ENCODE results near the gene CPEB4.

CPEB4 gene

DNA sequence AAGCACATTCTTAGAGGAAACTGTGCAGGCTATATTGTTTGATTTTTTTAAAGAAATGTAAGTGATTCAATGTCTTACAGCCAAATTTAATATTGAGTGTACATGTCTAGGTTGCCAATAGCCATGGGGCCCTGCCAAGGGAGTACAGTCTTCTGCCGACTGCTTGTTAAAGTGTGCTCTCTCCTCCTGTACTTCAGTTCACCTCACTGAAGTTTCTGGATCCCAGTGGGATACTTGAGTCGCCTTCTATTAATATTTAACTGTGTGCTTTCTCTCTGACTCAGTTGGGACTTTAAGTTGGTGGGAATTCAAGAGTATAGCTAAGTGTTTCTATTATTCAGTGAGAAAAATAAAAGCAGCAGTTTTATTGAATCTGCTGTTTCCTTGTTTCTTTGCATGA, 56.4 kb downstream of the CPEB4 start:
- no peak for DNase-seq (ENCODE audit: low read depth)

DNA sequence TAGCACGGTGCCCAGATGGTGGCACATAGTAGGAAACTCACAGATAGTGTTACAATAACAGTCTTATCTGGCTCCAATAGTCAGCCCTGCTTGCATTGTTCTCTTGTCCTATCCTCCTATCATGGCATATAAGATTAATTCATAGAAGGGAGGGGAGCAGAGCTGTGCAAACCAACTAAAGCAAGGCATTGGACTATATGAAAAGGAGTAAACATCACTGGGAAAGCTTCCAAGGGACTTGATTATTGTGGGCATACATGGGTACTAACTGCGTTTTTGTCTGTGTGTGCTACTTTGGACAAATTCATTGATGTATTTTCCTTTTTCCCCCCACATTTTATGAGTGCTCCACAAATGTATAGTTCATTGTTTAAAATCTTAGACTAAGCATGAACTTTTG, 57.0 kb downstream of the CPEB4 start:
- no peak for DNase-seq (ENCODE audit: low read depth)

DNA sequence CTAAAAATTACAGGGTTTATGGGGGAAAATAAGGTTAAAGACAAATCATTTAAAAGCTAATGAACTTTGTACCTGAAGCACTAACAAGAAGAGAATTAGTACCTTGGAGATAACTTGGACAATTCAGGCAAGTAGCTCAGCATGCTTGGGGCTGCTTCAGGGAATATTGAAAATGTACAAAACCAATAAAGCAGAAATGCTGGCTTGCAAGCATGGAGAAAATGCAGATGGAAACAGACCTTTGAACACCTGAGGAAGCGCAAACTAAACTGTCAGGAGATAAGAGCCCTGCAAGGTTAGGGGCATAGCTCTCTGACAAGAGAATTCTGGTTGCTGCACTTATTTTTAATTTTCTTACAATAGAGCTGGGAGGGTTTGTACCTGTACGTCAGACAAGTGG, 58.2 kb downstream of the CPEB4 start:
- DNase-seq (ENCODE audit: low read depth), result no peak

DNA sequence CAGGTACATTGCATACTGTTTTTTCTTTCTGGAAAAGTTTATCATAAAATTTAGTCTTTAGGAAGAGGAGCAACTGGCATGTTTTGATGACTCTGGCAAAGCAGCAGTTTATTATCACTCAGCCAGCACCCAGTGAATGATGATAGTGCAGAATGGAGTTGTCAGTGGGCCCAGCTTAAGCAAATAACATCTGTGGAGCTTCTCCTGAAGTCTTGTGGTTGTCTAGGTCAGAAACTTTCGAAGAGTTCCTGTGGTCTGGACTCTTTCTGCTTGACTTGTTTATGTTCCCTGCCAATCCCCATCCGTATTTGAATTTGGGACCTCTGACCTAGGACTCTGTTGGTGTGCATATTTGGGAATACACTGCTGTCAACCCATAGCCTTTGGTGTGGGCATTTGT, 62.7 kb downstream of the CPEB4 start:
- no peak for DNase-seq (ENCODE audit: low read depth)

DNA sequence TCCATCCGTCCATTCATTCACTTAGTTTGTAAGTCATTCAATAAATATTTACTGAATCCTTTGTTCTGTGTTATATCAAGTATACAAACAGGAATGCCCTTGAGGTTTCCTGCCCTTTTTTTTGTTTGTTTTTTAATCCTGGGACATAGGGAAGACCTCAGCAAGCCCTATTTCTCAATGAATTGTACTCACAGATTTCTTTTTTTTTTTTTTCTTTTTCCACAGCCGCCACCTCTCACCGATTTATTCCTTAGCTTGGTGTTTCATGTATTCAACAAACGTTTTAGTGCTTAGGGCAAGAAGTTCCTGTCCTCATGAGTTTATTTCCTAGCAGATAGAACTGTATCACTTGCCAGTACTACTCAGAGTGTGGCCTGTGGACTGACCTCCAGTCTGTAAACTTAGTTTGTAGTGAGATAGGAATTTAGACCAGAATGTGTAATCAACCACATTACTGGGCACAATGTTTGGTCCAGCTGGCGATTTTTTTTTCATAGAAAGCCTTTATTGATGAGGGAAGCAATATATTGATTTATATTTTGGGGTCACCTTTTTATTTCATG, 65.5 kb downstream of the CPEB4 start:
- DNase-seq (ENCODE audit: low read depth), result no peak

DNA sequence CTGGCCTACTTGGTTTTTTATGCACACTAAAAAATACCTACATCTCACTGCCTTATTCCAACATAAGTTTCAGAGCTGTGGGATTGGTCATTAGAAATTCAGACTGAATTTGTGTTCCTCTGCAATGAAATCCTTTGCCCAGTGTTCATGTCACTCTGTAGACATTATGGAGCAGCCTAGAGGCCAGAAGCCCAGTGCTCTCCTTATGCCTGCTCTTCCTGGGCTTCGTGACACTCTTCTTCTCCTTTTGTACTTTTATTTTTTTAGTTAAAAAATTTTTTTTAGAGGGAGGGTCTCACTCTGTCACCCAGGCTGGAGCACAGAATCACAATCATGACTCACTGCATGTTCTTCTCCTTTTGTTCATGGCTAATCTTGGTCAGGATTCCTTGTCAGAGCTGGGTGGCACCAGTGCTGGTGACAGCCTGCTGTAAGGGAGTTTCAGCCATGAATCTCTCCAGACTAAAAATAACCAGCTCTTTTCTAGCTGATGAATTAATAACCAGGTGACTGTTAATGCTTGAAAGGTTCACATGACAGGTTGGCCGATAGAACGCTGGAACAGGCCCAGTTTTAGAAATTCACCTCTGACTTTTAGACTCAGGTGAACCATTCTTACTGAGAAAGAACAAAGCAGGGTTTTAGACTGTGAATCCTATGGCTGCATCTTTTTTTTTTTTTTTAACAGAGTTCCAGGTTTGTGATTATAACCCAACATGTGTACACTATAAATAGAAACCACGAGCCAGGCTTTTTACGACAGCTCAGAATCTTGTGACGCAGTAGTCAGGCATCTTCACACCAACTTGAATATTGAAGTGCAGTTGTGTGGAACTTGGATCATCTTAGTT, 66.7 kb downstream of the CPEB4 start:
- no peak for DNase-seq (ENCODE audit: low read depth)

DNA sequence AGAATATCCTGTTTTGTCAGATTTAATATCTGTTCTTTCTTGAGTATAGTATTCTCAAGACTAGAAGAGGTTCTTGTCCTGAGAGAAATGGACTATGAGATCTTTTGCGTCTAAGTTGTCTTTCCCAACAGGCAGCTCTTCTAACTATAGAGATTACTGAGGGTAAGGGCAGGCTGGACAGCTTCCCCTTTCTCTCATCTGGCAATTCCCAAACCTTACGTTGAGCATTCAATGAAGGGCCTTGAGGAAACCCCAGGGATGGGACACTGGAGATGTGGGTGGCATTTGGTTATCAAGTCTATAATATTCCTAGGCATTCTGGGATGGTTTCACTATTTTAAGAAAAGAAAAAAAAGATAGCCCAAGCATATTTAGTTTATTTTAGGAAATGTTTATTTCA, 72.8 kb downstream of the CPEB4 start:
- no peak for DNase-seq (ENCODE audit: low read depth)

DNA sequence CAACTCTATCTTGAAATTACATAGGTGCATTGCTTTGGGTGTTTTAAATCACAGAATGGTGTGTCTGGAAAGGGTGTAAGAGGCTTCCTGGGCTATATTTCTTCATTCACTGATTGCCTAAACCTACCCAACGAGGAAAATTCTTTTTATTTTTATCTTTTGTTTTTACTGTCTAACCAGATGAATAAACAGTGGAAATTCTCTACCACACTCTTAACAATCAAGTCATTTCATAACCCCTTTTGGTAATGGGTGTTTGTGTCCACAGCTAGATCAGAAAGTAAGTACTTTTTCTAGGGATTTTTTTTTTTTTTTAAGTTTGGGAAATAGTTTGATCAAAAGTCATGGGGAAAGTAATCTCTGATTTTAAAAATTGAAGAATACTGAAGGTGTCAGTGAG, 73.3 kb downstream of the CPEB4 start:
- DNase-seq (ENCODE audit: low read depth), result no peak

DNA sequence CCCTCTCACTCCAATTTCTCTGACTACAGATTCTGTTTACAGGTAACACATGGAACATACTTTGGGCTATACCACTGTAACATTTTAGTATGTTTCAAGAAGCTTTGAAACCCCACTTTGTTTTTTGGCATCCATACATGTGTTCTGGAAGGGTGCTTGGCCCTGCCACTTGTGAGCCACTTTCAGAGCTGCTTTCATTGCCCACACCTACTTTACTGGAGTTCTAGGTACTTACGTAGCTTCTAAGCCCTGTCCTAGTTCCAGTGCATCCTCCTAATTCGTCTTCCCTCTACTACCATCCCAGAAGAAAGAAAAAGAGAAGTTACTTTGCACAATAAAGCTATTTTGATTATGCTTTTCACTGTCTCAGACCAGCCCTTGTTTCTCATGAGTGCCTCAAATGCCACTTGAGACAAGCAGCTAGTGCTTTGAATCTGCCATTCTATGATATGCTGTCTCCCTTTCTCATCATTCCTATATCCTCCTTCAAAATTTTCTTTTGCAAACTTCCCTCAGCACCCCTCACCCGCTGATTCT, 74.4 kb downstream of the CPEB4 start:
- no peak for DNase-seq (ENCODE audit: low read depth)

DNA sequence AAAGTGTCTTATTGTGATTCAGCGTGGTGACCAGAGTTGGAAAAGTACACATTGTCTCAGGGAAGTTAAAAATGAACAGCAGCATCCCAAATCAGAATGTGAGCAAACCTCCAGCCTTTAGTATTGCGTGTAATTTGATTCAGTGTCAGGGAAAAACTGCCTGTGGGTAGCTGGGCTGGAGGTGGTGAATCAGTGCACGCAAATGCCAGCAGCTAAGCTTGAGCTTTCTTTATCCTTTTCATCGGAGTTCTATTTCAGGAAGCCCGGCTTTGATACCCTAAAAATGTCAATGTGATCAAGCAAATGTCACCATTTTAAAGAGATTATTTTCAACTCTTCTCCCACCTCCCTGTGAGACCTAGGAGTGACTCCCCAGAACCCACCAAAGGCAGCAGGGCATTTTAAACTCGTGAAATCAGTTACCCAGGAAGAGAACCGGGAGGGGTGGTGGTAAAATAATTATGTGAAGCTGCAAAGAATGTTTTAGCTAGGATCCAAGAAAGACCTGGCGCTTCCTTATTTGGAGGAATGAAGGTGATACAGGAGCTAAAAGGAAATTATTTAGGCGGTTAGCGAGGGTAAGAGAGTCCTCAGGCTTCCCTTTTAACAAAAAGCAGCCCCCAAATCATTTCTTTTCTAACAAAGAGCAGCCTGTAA, 75.2 kb downstream of the CPEB4 start:
- DNase-seq (ENCODE audit: low read depth), result no peak

DNA sequence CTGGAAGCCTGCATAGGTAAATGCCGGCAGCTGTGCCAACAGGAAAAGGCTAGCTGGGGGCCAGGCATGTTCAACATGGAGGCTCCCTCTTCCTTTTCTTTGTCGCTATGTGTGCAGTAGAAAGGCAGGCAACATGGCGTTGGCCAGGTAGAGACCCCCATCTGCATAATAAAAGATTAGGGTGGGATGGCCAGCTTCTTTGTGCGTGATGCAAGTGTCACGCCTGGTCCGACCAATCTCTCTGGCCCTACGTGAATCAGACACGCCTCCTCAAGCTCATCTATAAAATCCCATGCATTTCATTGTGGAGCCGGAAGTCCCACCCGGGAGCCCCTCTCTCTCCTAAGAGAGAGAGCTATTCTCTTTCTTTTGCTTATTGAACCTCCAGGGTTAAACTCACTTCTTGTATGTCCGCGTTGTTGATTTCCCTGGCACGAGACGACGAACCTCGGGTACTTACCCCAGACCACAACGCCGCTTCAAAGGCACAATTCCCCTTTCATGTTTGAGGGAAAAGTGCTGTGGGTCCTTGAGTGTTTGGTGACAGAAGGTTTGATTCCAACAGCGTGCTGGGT, 75.8 kb downstream of the CPEB4 start:
- no peak for DNase-seq (ENCODE audit: low read depth)

DNA sequence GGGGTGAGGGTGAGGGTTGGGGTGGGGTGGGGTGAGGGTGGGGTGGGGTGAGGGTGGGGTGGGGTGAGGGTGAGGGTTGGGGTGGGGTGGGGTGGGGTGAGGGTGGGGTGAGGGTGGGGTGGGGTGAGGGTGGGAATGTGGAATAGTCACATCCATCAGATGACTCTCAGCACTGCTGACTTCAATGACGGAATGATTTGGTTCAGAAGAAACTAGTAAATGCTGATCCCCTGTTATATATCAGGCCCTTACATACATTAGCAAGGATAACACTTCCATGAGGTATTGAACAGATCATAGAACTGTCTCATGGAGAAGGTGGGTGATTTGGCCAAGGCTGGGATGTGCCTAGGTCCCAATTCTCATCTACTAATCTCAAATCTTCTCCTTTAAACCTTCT, 76.4 kb downstream of the CPEB4 start:
- DNase-seq (ENCODE audit: low read depth), result no peak

DNA sequence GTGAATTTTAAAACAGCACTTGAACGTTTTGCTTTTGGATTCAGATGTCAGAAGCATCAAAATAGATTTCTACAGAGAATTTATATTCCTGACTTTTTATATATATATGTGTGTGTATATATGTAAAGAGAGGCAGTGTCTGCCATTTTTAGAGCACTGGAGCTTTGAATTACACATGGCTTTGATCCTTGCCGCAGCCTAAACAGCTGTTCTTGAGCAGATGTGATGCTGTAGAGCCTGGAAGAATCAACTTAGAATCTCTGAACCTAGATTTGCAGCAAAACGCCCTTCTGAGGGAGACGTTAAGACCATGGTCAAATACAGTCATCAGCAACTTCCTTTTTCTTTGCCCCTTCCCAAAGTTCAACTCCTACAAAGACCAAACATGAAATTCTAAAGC, 79.1 kb downstream of the CPEB4 start:
- DNase-seq (ENCODE audit: low read depth), result no peak

DNA sequence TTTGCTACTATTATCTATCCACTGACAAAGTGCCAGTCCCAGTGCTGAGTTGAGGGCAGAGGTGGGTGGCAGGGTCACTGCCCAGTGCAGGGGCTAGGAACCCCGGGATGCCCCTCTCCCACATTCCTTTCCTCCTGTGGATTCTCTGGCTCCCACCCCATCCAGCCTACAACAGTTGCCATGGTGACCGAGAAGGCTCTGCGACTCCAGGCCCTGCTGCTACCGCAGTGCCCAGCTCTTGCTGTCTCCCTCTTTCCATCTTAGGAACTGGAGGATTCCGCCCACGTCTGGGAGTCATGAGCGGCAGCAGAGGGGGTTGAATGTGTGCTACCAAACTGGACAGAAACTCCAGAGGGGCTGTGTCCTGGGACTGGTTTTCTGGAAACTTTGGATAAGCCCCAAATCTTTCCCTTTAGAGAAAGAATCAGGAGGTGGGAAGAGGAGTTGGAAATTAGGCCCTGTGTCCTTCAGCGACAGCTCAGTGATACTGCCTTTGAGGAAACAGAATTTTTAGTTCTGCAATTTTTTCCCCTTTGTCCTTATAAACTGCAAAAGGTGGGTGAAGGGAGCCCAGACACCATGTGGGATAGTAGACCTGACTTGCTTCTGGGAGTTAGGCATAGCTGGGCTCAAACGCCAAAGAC, 80.1 kb downstream of the CPEB4 start:
- no peak for DNase-seq (ENCODE audit: low read depth)

DNA sequence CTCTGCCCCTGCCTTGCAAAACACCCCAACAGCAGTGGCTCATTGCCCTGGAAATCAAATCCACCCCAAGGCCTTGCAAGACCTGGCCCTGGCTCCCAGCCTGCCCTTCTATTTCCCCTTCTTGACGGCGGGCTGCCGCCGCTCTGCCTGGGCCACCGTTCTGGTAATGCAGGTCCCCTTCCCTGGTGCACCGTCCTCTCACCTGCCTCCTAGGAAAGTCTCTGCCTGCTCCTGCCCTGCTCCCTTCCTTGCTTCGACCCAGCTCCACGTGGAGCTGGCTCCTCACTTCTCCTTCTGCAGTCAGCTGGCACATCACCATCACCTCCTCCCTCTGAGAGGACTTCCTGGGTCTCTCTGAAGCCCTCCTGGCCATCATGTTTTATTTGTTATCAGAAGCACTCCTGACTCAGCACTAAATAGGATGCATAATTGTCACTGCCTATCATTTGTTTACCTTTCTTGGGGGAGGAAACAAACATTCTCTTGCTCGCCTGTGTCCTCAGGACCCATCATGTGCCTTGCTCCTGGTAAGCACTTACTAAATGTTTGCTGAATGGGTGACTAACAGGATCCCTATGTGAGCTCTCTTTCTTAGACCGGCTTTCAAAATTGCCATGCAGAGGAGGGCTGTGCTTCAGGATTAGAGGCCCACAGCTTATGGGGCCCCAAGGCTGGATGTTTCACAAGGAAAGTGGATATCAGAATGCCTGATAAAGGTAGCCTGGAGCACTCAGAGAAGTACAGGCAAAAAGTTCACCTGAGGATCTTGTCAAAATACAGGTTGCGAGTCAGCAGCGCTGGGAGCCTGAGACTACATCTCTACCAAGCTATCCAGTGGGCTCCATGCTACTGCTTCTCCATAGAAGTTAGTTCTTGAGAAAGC, 81.3 kb downstream of the CPEB4 start:
- no peak for DNase-seq (ENCODE audit: low read depth)

DNA sequence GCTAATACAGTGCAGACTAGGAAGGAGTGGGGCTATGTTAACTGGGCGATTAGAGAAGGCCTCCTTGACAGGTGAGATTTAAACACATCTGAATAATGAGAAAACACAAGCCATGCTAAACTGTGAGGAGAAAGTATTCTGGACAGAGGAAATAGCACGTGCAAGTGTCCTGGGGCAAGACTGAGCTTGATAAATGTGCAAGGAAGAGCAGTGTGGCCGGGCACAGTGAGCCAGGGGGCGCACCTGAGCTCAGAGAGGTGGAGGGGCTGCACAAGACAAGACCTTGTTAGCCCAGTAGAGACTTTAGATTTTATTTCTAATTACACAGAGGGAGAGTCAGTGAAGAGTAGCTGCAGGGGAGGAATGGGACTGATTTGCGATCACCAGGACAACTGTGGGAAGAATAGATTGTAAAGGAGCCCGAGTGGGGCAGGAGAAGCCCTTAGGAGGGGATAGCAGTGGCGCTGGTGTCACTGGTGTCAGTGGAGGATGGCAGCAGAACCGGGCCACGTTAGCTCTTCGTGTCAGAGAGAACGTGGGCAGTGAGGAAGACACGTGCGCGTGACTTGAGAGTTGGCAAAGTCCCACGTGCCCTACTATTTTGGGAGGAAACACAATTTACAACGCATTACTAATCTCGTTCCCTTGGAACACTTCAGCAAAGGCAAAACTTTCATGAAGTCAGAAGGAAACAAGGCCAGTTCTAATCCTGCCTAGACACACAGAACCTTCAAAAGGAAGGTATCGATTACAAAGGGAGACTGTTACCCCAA, 82.9 kb downstream of the CPEB4 start:
- no peak for DNase-seq (ENCODE audit: low read depth)

DNA sequence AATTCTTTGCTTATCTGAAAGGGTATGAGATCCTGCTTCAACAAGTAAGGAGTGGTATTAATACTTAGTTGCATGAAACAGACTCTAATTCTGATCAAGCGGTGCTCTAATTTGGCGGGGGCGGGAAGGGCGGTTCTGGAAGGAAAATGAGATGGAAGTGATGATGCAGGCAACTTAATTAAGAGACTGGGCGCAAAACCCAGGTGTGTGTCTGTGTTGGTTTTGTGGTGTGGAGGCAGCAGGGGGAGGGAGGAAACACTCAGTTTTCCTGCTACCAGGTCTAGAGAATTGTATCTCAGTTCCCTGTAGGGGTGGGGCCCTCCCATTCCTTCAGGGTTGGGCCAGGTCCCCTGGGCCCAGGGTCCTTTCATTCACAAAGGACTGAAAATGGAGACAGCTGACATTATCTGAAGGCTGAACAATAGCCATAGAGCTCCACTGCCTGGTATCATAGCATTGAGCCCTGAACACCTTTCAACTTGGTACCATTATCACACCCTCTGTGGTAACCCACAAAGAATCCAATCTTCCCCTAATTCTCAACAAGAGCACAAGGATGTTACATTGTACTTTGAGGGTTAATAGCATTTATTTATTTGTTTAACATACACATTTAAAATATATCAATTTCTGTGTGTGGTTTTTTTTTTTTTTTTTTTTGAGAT, 83.7 kb downstream of the CPEB4 start:
- no peak for DNase-seq (ENCODE audit: low read depth)

DNA sequence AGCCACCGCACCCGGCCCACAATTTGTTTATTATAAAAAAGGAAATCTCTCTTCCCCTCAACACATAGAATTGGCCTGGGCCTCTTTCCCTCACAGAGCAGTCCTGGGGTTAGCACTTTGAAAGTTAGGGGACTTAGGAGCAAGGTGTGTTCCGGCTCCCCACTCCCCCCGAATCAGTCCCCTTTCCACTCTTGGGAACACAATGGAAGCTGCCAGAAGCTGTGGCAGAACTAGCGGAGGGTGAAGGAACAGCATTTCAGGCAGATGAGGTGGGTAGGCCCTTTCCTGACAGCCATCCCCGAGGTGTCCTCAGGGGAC, 84.4 kb downstream of the CPEB4 start:
- no peak for DNase-seq (ENCODE audit: low read depth)

DNA sequence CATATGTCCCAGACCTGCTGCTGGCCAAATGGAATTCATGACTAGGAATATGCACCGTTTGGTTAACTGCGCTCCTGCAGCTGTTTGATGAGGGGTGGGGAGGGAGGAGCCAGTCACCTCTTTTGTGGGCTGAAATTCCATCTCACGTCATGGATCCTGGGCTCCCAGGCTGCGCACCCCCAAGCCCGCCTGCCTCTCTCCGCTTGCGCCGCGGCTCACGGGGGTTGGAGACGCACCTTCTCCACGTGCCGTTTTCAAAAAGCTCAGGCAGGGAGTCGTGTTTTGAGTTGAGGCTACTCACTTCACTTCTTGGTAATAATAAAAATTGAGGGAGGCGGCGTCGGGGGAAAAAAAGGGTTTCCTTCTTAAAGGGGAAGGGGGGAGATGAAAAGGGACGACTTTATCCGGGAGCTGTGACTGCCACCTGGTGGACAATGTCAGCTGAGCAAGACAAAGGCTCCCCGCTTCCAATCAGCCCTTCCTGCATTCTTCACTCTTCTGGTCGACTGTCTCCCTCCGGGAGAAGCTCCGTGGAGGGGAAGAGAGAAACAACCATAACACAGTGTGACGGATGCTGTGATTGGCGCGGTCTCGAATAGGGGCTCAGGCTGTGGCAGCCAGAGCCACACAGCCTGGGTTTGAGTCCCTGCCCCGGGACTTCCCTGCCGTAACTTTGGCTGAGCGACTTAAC, 84.9 kb downstream of the CPEB4 start:
- peak; percentile 52 for DNase-seq (ENCODE audit: low read depth)

DNA sequence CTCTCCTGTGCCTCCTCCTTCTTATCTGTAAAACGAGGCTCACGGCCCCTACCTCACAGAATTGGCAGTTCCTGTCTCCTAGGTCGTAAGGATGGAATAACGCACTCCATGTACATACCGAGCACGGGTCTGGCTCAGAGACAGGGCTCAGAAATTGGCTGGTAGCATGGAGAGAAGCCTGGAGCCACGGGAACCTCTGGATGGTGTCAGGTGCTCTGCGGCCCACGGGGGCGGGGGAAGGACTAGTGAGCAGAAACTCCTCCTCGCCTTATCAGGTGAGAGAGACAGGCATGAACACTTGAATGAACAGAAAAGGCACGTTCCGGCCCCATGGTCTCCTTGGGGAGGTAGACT, 85.4 kb downstream of the CPEB4 start:
- DNase-seq (ENCODE audit: low read depth), result no peak
